Upper lobe of left lung (tissue), 6 donors: Measurements from ENCODE around the gene PAX9. TPM values are rescaled to one million over a fixed set of nuclear protein-coding genes. Genes with fewer than 3 reads are reported as not detected.

Source experiments
- ATAC-seq, 2 donors: fragments of 200-7000 bp; cut with Tn5 transposase; one replicate each; pipeline ENCODE4 v1.9.1; 2022; ENCODE audit warnings: mild to moderate bottlenecking in 2 of 2, moderate library complexity in 2 of 2; ENCODE audit not compliant: low FRiP score in 2 of 2
- DNase-seq, 2 donors: peaks; one replicate each; pipeline ENCODE4 v3.0.0-alpha.2; 2019 to 2020
- H3K27ac ChIP-seq, 4 donors: fragments of 200-600 bp; sonication (generic); one replicate each; pipeline ENCODE4 v1.5.1; 2016 to 2019
- H3K27me3 ChIP-seq, 4 donors: fragments of 200-600 bp; sonication (generic); one replicate each; pipeline ENCODE4 v1.5.1; 2017 to 2019
- H3K36me3 ChIP-seq, 4 donors: fragments of 200-600 bp; sonication (generic); one replicate each; pipeline ENCODE4 v1.5.1; 2016 to 2019
- H3K4me1 ChIP-seq, 4 donors: fragments of 200-600 bp; sonication (generic); one replicate each; pipeline ENCODE4 v1.5.1; 2018 to 2019
- H3K4me3 ChIP-seq, 4 donors: fragments of 200-600 bp; sonication (generic); one replicate each; pipeline ENCODE4 v1.5.1; 2017 to 2019; ENCODE audit warnings: mild to moderate bottlenecking in 2 of 4, moderate library complexity in 1 of 4
- H3K9me3 ChIP-seq, 4 donors: fragments of 200-600 bp; sonication (generic); one replicate each; pipeline ENCODE4 v1.5.1; 2018 to 2019
- CTCF ChIP-seq, 6 experiments: fragments of 450-650 bp in 4 of 6; fragments of 200-600 bp in 2 of 6; sonication (generic) in 2 of 6; IDR thresholded peaks; one replicate each; pipeline ENCODE4 v1.5.1; 2016 to 2019; ENCODE audit warnings: antibody characterized with exemption in 6 of 6
- EP300 ChIP-seq, 4 donors: sonication (generic); formaldehyde crosslinking; IDR thresholded peaks; one replicate each; pipeline ENCODE4 v1.5.1; 2017; ENCODE audit warnings: antibody characterized with exemption in 4 of 4, control low read depth in 2 of 4
- POLR2A ChIP-seq, 4 donors: fragments of 450-650 bp; IDR thresholded peaks; one replicate each; pipeline ENCODE4 v1.5.1; 2016 to 2017; ENCODE audit warnings: antibody characterized with exemption in 4 of 4, mild to moderate bottlenecking in 2 of 4
- POLR2AphosphoS5 ChIP-seq, 2 donors: sonication (generic); formaldehyde crosslinking; IDR thresholded peaks; one replicate each; pipeline ENCODE4 v1.5.1; 2017; ENCODE audit warnings: antibody characterized with exemption in 2 of 2
- WGBS, 2 donors: methylation state at CpG; one replicate each; pipeline ENCODE4 v1.1.5; 2017 to 2018; 5-methylcytosine and 5-hydroxymethylcytosine counted together
- total RNA-seq, 6 donors: library from RNA; depleted of rRNA in 4 of 6; stranded (reverse); fragments of >200 nt in 4 of 6; gene quantifications; one replicate each; pipeline versions ENCODE4 v1.1.0 to v1.2.1, GENCODE V29; 2016 to 2021
- donor health status: DM: no; HTN: no; CAD: no; lungs with moderate emphysema.
- donor health status: DM: no; HTN: yes; CAD: no; lungs with severe emphysema.

Gene PAX9
- total RNA-seq, 6 donors from 2014 or later, result 0.83 to 12.7 (median 4.7) TPM

GRCh38 chr14:36655571-36655962, 6.1 kb upstream of the PAX9 start:
- Histone ChIP-seq H3K9me3 (no peaks in the 10 kb centered on the region), H3K4me1 (peaks cover 21 to 36% (median 30%) of the 10 kb centered on the region in 4 donors), H3K36me3 (no peaks in the 10 kb centered on the region), H3K27me3 (peaks cover 4 to 79% (median 48%) of the 10 kb centered on the region in 4 donors), H3K27ac (no peak overlapping the region), H3K4me3 (no peak overlapping the region)
- 18 to 25% methylated on average over 11 of the region's 11 CpGs for WGBS, 2 donors
- no peak for DNase-seq
- no peak for ATAC-seq
- TF ChIP-seq POLR2AphosphoS5 (IDR thresholded peaks at IDR 0.05) (no peak), POLR2A (IDR thresholded peaks at IDR 0.05) (no peak), EP300 (IDR thresholded peaks at IDR 0.05) (no peak), CTCF (IDR thresholded peaks at IDR 0.05) (no peak)

DNA sequence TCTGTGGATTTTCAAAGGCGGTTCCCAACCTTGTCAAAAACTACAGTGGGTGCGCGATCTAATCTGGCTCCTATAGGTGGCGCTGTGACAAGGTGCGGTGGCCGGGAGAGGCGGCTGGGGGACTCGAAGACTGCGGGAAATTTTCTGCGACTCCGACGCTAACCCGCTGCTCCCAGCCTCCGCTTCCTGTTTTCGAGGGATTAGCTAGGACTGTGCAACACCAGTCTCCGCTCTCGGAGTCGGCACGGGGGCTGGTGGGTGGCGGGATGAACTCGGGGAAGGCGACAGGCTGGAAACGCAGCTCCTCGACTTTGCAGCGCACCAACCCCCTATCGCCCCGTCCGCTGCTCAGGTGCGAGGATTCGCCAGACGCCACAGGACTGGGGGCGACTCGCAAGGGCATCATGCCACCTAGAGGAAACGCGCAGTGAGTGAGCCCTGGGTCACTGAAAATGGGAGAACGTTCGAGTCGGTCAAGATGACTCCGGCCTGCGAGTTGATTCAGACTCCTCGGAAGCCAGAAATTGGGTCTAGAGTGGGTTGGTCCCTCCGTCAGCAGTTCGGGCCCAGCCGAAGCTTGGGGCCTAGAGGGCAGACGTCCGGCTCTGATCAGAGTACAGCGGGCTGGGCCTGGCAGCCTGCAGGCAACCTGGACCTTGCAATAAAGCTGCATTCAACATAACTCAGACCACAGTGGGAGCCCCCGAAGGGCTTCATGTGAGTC, 5.5 kb upstream of the PAX9 start:
- H3K4me3 ChIP-seq, result no peak overlapping the region
- peaks cover 4 to 82% (median 51%) of the 10 kb centered on the region in 4 donors for H3K27me3 ChIP-seq
- H3K9me3 ChIP-seq, result no peaks in the 10 kb centered on the region
- ATAC-seq (peak; percentile 39 to 61), DNase-seq (no peak)
- no peaks in the 10 kb centered on the region for H3K36me3 ChIP-seq
- H3K27ac ChIP-seq, result no peak overlapping the region
- H3K4me1 ChIP-seq, result peaks cover 21 to 40% (median 31%) of the 10 kb centered on the region in 4 donors
- 1 to 6% methylated on average over 12 to 48 of the region's 48 CpGs for WGBS, 2 donors
- TF ChIP-seq EP300 (IDR thresholded peaks at IDR 0.05) (no peak), CTCF (IDR thresholded peaks at IDR 0.05) (peak in 3 of 6 experiments; percentile 17 to 34 (median 33))

DNA sequence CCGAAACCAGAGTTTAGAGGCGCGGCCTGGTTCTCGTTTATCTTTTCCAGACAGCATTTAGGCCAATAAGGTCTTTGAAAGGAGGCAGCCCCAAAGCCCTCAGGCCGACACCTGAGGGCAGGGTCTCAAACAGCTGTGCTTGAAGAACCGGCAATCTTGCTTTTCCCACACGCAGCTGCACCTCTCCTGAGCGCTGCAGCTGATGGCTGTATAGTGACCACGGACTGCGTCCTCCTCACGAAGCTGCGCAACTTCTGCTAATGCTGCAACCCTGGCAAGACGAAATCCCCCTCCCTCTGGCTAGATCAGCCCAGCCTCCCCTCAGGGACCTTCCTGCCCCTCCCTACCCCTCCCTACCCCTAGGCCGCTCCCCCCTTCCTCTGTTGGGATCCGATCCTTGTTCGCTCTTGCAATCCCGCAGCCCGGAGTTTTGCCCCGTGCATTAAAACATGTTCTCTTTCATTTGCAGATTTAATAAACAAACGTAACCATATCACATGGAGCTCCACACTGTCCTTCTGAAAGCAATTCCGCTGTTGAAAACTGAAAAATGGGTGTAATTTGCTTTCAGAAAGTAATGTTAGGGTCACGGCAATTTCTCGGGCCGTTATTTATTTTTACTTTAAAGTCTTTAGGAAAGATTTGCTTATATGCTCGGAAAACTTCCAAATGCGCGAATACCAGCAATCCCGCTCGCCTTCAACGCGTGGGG, 4.8 kb upstream of the PAX9 start:
- 11 to 15% methylated on average over 24 to 31 of the region's 31 CpGs for WGBS, 2 donors
- H3K36me3 ChIP-seq, result no peaks in the 10 kb centered on the region
- peak overlapping the region in 2 of 4 donors; percentile 23 to 31 for H3K4me3 ChIP-seq
- H3K27ac ChIP-seq, result no peak overlapping the region
- H3K27me3 ChIP-seq, result peaks cover 4 to 87% (median 57%) of the 10 kb centered on the region in 4 donors
- peaks cover 24 to 48% (median 38%) of the 10 kb centered on the region in 4 donors for H3K4me1 ChIP-seq
- ATAC-seq (no peak), DNase-seq (no peak)
- TF ChIP-seq EP300 (IDR thresholded peaks at IDR 0.05), result no peak
- no peak for TF ChIP-seq CTCF (IDR thresholded peaks at IDR 0.05)
- TF ChIP-seq POLR2A (IDR thresholded peaks at IDR 0.05), result no peak
- TF ChIP-seq POLR2AphosphoS5 (IDR thresholded peaks at IDR 0.05), result no peak
- no peaks in the 10 kb centered on the region for H3K9me3 ChIP-seq

DNA sequence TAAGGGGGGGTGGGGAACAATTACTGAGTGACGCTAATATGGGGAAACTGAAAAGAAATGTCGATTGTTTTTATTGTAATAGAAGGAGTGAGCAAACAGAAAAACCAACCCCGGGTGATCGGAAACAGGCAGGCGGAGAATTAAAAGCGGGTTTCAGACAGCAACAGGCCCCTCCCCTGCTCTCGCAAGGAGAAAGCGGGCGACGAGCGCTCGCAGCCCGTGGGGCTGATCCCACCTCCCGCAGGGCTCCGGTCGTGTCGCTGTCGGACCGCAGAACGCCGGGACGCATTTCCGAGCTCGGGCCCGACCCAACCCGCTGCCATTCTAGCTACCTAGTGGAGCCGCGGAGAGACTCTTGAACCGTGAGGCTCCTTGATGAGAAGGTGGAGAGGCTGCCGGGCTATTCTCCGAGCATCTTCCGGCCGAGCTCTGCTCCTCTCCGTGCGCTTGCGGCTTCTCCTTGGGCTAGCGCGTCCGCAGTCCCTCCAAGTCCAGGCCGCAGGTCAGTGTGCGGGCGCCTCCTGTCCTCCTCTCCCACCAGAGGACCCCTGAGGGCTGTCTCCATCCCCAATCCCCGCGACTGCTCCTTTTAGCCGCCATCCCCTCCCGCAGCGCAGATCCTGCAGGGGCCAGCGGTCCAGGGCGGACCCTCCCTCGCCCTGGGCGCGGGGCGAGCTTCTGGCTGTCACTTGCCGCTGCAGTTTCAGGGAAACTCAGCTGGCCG, 4.1 kb upstream of the PAX9 start:
- Histone ChIP-seq H3K9me3 (no peaks in the 10 kb centered on the region), H3K36me3 (no peaks in the 10 kb centered on the region), H3K4me1 (peaks cover 31 to 55% (median 46%) of the 10 kb centered on the region in 4 donors), H3K27ac (no peak overlapping the region), H3K4me3 (peak overlapping the region in 3 of 4 donors; percentile 17 to 31 (median 23)), H3K27me3 (peaks cover 4 to 93% (median 62%) of the 10 kb centered on the region in 4 donors)
- ATAC-seq, result no peak
- DNase-seq, result peak in 1 of 2 donors; percentile 77
- 6 to 8% methylated on average over 51 to 54 of the region's 55 CpGs for WGBS, 2 donors
- TF ChIP-seq CTCF (IDR thresholded peaks at IDR 0.05) (no peak), EP300 (IDR thresholded peaks at IDR 0.05) (no peak), POLR2A (IDR thresholded peaks at IDR 0.05) (no peak), POLR2AphosphoS5 (IDR thresholded peaks at IDR 0.05) (no peak)
